Karpas-422 (cell line): ENCODE results near the gene AK9. TPM values are rescaled to one million over a fixed set of nuclear protein-coding genes. Genes with fewer than 3 reads are reported as not detected.

Experiments
- DNase-seq: peaks from one replicate; pipeline ENCODE4 v3.0.0-alpha.2; 2015
- H2AFZ ChIP-seq: fragments of 200-600 bp; sonication (generic); 2 replicates; pipeline ENCODE4 v1.6.1; 2014; ENCODE audit warnings: antibody characterized with exemption, low read length, mixed read lengths
- H3K27ac ChIP-seq: fragments of 200-600 bp; sonication (generic); 2 replicates; pipeline ENCODE4 v1.5.1; 2014; ENCODE audit warnings: mild to moderate bottlenecking, low read length, moderate library complexity
- H3K27me3 ChIP-seq: fragments of 200-600 bp; sonication (generic); 2 replicates; pipeline ENCODE4 v1.6.1; 2014; ENCODE audit warnings: low read length, mixed read lengths
- H3K36me3 ChIP-seq: fragments of 200-600 bp; sonication (generic); 2 replicates; pipeline ENCODE4 v1.6.1; 2014; ENCODE audit warnings: low read length, mixed read lengths; ENCODE audit not compliant: insufficient read depth
- H3K4me1 ChIP-seq: fragments of 200-600 bp; sonication (generic); 2 replicates; pipeline ENCODE4 v1.6.1; 2014; ENCODE audit warnings: mild to moderate bottlenecking, low read length, mixed read lengths
- H3K4me2 ChIP-seq: fragments of 200-600 bp; sonication (generic); 2 replicates; pipeline ENCODE4 v1.6.1; 2014; ENCODE audit warnings: low read length, low read depth, mild to moderate bottlenecking; ENCODE audit not compliant: poor library complexity, severe bottlenecking
- H3K4me3 ChIP-seq: fragments of 200-600 bp; sonication (generic); 2 replicates; pipeline ENCODE4 v1.5.1; 2014; ENCODE audit warnings: mild to moderate bottlenecking, antibody characterized with exemption, low read length, mixed read lengths
- H3K79me2 ChIP-seq: fragments of 200-600 bp; sonication (generic); 2 replicates; pipeline ENCODE4 v1.6.1; 2014; ENCODE audit warnings: mild to moderate bottlenecking, low read length, mixed read lengths
- H3K9ac ChIP-seq: fragments of 200-600 bp; sonication (generic); 2 replicates; pipeline ENCODE4 v1.6.0; 2014; ENCODE audit warnings: low read length
- H3K9me2 ChIP-seq: fragments of 200-600 bp; sonication (generic), shearing (Covaris generic); replicated peaks from 2 replicates; pipeline ENCODE4 v1.6.0; 2014; ENCODE audit warnings: mild to moderate bottlenecking, low read length, moderate library complexity; ENCODE audit not compliant: insufficient read depth
- H3K9me3 ChIP-seq: fragments of 300-700, 200-600 bp; sonication (generic); 2 replicates; pipeline ENCODE4 v1.6.1; 2014; ENCODE audit warnings: low read length, mixed read lengths
- H4K20me1 ChIP-seq: fragments of 200-600 bp; sonication (generic); 2 replicates; pipeline ENCODE4 v1.6.1; 2014; ENCODE audit warnings: mild to moderate bottlenecking, antibody characterized with exemption, low read length, low read depth; ENCODE audit not compliant: insufficient read depth
- total RNA-seq: library from RNA; depleted of rRNA; stranded (reverse); fragments of >200 nt; shearing (Covaris generic); gene quantifications from 2 replicates; pipeline ENCODE4 v1.2.3, GENCODE V29; 2014; ENCODE audit warnings: low replicate concordance

The AK9 gene
- total RNA-seq, 1 experiment from 2014 or later, result 2.9 TPM

DNA sequence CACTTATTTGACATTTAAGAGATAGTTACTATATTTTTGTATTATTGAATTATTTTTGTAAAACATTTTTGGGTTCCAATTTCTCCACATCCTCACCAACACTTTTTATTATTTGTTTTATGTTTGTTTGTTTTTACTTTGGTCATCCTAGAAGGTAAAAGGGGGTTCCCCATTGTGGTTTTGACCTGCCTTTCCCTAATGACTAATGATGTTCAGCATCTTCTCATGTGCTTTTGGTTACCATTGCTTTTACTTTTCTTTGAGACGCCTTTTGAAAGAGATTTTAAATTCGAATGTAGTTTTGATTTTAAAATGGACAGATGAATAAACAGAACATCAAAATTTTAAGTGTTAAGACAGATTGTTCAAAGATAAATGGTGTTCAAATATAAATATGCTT is 46.9 kb downstream of the AK9 start:
- no peak overlapping the region for H3K4me2 ChIP-seq
- no peaks in the 10 kb centered on the region for H3K9me2 ChIP-seq
- H4K20me1 ChIP-seq, result no peaks in the 10 kb centered on the region
- H3K9me3 ChIP-seq, result no peaks in the 10 kb centered on the region
- no peaks in the 10 kb centered on the region for H3K27me3 ChIP-seq
- no peak overlapping the region for H3K4me3 ChIP-seq
- H2AFZ ChIP-seq, result no peak overlapping the region
- no peaks in the 10 kb centered on the region for H3K4me1 ChIP-seq
- no peaks in the 10 kb centered on the region for H3K36me3 ChIP-seq
- no peak overlapping the region for H3K9ac ChIP-seq
- no peaks in the 10 kb centered on the region for H3K79me2 ChIP-seq
- no peak for DNase-seq
- H3K27ac ChIP-seq, result no peak overlapping the region

DNA sequence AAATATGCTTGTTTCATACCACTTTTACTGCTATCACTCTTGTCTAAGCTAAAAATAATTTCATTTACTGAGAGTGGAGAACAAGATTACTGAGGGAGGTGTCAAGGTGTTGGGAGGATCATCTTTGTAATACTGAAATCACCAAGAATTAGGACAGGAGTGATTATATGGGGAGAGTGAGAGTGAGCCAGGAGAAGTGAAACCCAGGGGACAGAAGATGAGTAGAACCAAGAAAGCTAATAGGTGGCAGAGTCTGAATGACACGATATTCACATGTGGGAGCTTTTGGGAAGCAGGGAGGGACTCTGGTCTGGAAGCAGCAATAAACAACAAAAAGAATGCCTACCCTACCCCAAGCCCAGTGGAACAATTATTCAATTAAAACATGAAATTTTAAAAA is 58.6 kb downstream of the AK9 start:
- Histone ChIP-seq H3K4me2 (no peak overlapping the region), H4K20me1 (no peaks in the 10 kb centered on the region), H3K9me3 (no peaks in the 10 kb centered on the region), H3K9me2 (no peaks in the 10 kb centered on the region), H3K4me1 (peaks cover 9% of the 10 kb centered on the region), H3K4me3 (no peak overlapping the region), H2AFZ (no peak overlapping the region), H3K27me3 (no peaks in the 10 kb centered on the region), H3K79me2 (no peaks in the 10 kb centered on the region), H3K27ac (no peak overlapping the region), H3K9ac (no peak overlapping the region), H3K36me3 (no peaks in the 10 kb centered on the region)
- DNase-seq, result no peak

DNA sequence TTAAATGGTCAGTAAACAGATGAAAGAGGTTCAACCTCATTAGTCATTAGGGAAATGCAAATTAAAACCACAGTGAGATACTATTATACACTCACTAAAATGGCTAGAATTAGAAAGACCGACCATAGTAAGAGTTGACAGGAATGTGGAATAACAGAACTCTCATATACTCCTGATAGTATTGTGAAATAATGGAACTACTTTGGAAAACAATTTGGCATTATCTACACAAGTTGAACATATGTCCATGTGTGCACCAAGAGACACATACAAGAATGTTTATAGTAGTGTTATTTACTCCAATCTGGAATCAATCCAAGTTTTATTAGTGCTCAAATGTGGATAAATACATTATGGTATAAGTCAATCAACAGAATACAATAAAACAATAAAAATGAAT is 59.6 kb downstream of the AK9 start:
- H3K9me3 ChIP-seq, result no peaks in the 10 kb centered on the region
- DNase-seq, result no peak
- H2AFZ ChIP-seq, result no peak overlapping the region
- no peak overlapping the region for H3K9ac ChIP-seq
- H3K4me3 ChIP-seq, result no peak overlapping the region
- no peaks in the 10 kb centered on the region for H3K79me2 ChIP-seq
- H3K27me3 ChIP-seq, result no peaks in the 10 kb centered on the region
- H3K36me3 ChIP-seq, result no peaks in the 10 kb centered on the region
- H3K27ac ChIP-seq, result no peak overlapping the region
- H3K4me1 ChIP-seq, result peaks cover 9% of the 10 kb centered on the region
- no peaks in the 10 kb centered on the region for H3K9me2 ChIP-seq
- no peaks in the 10 kb centered on the region for H4K20me1 ChIP-seq
- H3K4me2 ChIP-seq, result no peak overlapping the region

DNA sequence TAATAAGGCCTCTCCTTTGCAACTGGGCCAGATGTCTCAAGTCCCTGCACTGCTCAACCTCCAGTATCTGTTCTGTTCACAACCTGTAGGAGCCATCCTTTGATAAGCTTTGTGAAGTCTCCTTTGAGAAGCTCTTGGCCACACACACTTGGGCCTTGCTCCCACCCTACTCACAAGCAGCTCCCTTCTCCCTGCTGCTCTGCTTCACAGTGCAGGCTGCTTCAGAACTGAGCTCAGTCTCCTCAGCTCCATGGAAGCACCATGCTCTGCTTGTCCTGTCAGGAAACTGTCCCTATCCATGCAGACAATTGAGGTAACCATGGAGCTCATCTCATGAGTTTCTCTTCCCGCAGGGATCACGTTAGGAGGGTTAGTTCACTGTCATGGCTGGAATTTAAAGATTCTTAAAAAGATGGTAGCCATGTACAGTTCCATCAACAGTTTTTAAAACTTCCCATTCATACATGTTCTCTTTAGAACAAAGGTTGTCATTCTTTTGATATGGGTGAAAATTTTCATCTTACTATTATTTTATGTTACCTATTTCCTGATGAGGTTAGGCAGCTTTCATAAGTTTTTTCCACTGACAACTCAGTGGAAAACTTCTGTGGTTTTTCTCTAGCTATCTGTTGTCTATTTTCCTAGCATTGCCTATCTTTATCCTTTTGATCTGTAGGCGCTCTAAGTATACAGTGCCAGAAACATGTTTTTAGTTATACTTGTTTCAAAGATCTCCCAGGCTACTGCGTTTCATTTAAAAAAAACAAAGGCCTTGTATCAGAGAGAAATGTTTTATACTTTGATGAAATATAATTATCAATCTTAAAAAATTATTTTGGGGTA is 62.6 kb downstream of the AK9 start:
- H3K4me1 ChIP-seq, result no peaks in the 10 kb centered on the region
- H4K20me1 ChIP-seq, result no peaks in the 10 kb centered on the region
- no peaks in the 10 kb centered on the region for H3K27me3 ChIP-seq
- no peaks in the 10 kb centered on the region for H3K9me2 ChIP-seq
- H3K9me3 ChIP-seq, result no peaks in the 10 kb centered on the region
- no peak for DNase-seq
- H3K27ac ChIP-seq, result no peak overlapping the region
- no peak overlapping the region for H2AFZ ChIP-seq
- H3K9ac ChIP-seq, result no peak overlapping the region
- no peak overlapping the region for H3K4me3 ChIP-seq
- no peaks in the 10 kb centered on the region for H3K36me3 ChIP-seq
- no peak overlapping the region for H3K4me2 ChIP-seq
- no peaks in the 10 kb centered on the region for H3K79me2 ChIP-seq

DNA sequence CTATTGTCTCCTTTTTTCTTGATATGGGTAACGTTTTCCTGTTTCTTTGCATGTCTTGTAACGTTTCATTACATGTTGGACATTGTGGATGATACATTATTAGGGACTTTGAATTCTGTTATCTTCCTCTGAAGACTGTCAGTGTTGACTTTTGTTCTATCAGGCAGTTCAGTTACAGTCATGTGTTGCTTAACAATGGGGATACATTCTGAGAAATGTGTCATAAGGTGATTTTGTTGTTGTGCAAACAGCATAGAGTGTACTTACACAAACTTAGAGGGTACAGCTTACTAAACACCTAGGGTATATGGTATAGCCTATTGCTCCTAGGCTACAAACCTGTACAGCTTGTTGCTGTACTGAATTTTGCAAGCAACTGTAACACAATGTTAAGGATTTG is 64.7 kb downstream of the AK9 start:
- Histone ChIP-seq H2AFZ (no peak overlapping the region), H3K9ac (no peak overlapping the region), H3K27me3 (no peaks in the 10 kb centered on the region), H4K20me1 (no peaks in the 10 kb centered on the region), H3K27ac (no peak overlapping the region), H3K4me1 (no peaks in the 10 kb centered on the region), H3K36me3 (no peaks in the 10 kb centered on the region), H3K9me2 (no peaks in the 10 kb centered on the region), H3K9me3 (no peaks in the 10 kb centered on the region), H3K79me2 (no peaks in the 10 kb centered on the region), H3K4me3 (no peak overlapping the region), H3K4me2 (no peak overlapping the region)
- no peak for DNase-seq

DNA sequence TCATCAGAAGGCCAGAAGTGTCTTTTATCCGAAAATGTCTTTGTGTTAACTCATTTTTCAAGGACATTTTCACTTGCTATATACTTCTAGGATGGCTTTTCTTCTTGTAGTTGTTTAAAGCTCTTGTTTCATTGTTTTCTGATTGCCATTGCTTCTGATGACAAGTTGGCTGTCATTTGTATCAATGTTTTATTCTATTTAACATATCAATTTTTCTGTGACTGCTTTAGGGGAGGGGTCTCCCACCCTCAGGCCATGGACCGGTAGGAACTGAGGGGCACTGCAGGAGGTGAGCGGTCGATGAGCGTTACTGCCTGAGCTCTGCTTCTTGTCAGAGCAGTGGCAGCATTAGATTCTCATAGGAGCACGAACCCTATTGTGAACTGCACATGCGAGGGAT is 65.8 kb downstream of the AK9 start:
- no peak for DNase-seq
- Histone ChIP-seq H3K4me3 (no peak overlapping the region), H3K27ac (no peak overlapping the region), H3K9me2 (no peaks in the 10 kb centered on the region), H3K9ac (no peak overlapping the region), H3K4me1 (no peaks in the 10 kb centered on the region), H2AFZ (no peak overlapping the region), H3K79me2 (no peaks in the 10 kb centered on the region), H3K9me3 (no peaks in the 10 kb centered on the region), H3K27me3 (no peaks in the 10 kb centered on the region), H4K20me1 (no peaks in the 10 kb centered on the region), H3K36me3 (no peaks in the 10 kb centered on the region), H3K4me2 (no peak overlapping the region)

DNA sequence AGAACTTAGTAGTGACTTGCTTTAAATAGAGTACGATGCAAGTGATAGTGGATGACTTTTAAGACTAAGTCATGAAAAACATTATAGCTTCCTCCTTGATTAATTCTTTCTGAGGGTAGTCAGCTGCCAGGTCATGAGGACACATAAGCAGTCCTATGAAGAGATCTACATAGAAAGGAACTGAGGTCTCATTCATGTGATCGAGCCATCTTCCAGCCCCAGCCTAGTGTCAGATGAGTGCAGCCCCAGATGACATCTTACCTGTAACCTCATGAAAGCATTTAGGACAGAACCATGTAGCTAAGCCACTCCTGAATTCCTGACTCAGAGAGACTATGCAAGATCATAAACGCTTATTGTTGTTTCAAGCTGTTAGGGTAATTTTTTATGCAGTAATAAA is 67.7 kb downstream of the AK9 start:
- no peaks in the 10 kb centered on the region for H3K9me2 ChIP-seq
- H3K4me1 ChIP-seq, result no peaks in the 10 kb centered on the region
- H3K4me3 ChIP-seq, result no peak overlapping the region
- H3K79me2 ChIP-seq, result no peaks in the 10 kb centered on the region
- DNase-seq, result no peak
- H3K27ac ChIP-seq, result no peak overlapping the region
- no peak overlapping the region for H3K9ac ChIP-seq
- no peak overlapping the region for H2AFZ ChIP-seq
- no peaks in the 10 kb centered on the region for H4K20me1 ChIP-seq
- no peaks in the 10 kb centered on the region for H3K9me3 ChIP-seq
- H3K4me2 ChIP-seq, result no peak overlapping the region
- no peaks in the 10 kb centered on the region for H3K36me3 ChIP-seq
- no peaks in the 10 kb centered on the region for H3K27me3 ChIP-seq

DNA sequence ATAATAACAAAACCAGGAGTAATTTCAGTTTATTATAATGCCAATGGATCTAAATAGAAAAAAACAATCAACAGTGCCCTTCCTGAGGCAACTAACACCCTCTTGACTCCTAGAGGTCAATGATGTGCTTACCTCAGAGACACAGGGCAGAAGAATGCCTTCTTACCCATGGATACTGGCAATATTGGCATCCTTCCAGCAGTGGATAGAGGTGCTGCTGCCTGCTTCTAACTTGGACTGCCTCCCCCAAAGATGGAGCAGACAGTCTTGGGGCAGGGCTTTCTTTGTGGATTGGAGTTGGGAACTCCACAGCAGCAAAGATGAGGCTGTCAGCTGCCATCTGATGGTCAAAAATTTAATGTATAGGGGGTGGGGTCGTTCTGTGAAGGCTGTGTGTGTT is 78.7 kb downstream of the AK9 start:
- Histone ChIP-seq H4K20me1 (no peaks in the 10 kb centered on the region), H3K4me1 (no peaks in the 10 kb centered on the region), H3K9ac (no peak overlapping the region), H3K4me2 (no peak overlapping the region), H2AFZ (no peak overlapping the region), H3K4me3 (no peak overlapping the region), H3K9me3 (no peaks in the 10 kb centered on the region), H3K9me2 (no peaks in the 10 kb centered on the region), H3K27me3 (no peaks in the 10 kb centered on the region), H3K36me3 (no peaks in the 10 kb centered on the region), H3K27ac (no peak overlapping the region), H3K79me2 (no peaks in the 10 kb centered on the region)
- DNase-seq, result no peak
